WI38 (cell line): ENCODE measurements around the gene GLG1.

Experiments
- H3K4me3 ChIP-seq: 2 replicates; pipeline ENCODE4 v1.5.1; 2011; ENCODE audit warnings: low read depth, mild to moderate bottlenecking, control low read depth, low read length
- TF ChIP-seq, protein P1 (sequence below): IDR thresholded peaks from 2 replicates; pipeline ENCODE4 v1.5.1; 2012; ENCODE audit warnings: low read depth, mild to moderate bottlenecking, control low read depth, low read length

Gene GLG1

GRCh38 chr16:74641969-74642368 lies 35.1 kb upstream of the GLG1 start:
- TF ChIP-seq, protein P1, sequence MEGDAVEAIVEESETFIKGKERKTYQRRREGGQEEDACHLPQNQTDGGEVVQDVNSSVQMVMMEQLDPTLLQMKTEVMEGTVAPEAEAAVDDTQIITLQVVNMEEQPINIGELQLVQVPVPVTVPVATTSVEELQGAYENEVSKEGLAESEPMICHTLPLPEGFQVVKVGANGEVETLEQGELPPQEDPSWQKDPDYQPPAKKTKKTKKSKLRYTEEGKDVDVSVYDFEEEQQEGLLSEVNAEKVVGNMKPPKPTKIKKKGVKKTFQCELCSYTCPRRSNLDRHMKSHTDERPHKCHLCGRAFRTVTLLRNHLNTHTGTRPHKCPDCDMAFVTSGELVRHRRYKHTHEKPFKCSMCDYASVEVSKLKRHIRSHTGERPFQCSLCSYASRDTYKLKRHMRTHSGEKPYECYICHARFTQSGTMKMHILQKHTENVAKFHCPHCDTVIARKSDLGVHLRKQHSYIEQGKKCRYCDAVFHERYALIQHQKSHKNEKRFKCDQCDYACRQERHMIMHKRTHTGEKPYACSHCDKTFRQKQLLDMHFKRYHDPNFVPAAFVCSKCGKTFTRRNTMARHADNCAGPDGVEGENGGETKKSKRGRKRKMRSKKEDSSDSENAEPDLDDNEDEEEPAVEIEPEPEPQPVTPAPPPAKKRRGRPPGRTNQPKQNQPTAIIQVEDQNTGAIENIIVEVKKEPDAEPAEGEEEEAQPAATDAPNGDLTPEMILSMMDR: no peak
- H3K4me3 ChIP-seq: no peak overlapping the region

DNA sequence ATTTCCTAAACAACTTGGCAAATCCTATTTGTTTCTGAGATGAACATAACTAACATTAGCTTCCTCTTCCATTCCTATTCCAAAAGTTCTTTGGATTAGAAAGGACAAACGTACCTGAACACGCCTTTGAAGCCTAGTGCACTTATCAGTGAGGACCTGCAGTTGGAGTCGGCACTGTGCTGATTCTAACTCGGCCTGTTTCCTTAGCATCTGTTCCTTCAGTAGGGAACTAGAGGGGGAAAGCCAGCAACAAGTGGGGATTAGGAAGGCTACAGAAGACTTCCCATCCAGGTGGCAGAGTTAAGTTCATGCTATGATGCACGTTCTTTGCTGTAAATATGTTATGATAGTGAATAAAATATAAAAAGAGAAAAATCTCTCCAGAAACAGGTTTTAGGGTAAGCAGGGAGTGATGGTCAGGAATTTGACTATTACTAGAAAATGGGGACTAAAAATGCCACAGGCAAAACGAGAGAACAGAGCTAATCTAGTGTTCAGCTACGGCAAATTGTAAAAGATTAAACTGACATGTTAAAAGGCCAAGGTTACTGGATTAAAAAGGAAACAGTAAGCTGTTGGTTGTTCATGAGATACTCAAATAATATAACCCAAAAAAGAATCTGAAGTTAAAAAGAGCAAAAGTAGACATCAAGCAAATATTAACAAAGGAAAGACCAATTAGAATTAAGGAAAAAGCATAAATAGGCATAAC lies 31.0 kb upstream of the GLG1 start:
- H3K4me3 ChIP-seq: no peak overlapping the region
- TF ChIP-seq, protein P1: no peak

GRCh38 chr16:74635303-74635702 lies 28.4 kb upstream of the GLG1 start:
- TF ChIP-seq, protein P1: no peak
- no peak overlapping the region for H3K4me3 ChIP-seq

GRCh38 chr16:74633686-74634085 lies 26.8 kb upstream of the GLG1 start:
- no peak overlapping the region for H3K4me3 ChIP-seq
- TF ChIP-seq, protein P1: no peak

DNA sequence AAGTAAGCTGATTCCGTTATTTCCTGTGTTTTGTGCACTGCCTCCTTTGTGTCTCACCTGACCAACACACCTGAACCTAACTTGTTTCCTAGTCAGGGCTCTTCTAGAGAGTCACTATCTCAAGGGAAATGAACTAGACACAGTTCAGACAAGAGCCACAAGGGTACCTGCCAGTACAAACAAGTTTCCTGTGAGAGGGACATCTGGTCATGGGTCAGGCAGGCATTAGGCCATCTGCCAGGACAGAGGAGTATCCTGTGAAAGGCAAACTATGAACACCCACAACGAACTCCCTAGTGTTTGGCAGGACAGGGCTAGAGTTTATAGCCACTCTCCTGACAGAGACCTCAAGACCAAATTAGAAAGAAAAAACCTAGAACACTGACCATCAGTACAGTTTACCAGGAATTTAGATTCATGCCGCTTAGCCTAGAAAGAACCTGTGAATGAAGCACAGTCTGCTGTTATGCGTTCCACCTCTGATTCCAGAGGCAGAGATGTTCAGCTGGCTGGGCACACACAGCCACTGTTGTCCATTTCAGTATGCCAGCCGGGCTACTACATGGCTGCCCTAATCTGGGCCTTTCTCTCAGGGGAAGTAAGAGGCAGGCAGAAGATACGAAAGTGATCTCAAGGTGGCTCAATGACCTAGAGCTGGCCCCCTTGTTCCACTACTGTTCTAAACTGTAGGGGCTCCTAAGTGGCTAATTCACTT lies 20.7 kb upstream of the GLG1 start:
- no peak overlapping the region for H3K4me3 ChIP-seq
- TF ChIP-seq, protein P1: no peak

GRCh38 chr16:74626741-74627416 lies 20.0 kb upstream of the GLG1 start:
- no peak overlapping the region for H3K4me3 ChIP-seq
- TF ChIP-seq, protein P1: no peak
